Gastroesophageal sphincter (tissue), 4 donors: ENCODE measurements around the gene EMP1. TPM values are rescaled to one million over a fixed set of nuclear protein-coding genes. Genes with fewer than 3 reads are reported as not detected.

ENCODE experiments used
- ATAC-seq: fragments of 150-250 bp; one replicate; pipeline ENCODE4 v1.9.1; 2016; ENCODE audit warnings: mild to moderate bottlenecking, moderate library complexity
- H3K27ac ChIP-seq, 4 donors: fragments of 200-600 bp; sonication (generic) in 3 of 4; 1 replicate in 3 of 4; 2 replicates in 1 of 4; pipeline ENCODE4 v1.5.1; 2016 to 2019
- H3K27me3 ChIP-seq: fragments of 200-600 bp; sonication (generic); one replicate; pipeline ENCODE4 v1.5.1; 2019
- H3K36me3 ChIP-seq, 2 donors: fragments of 200-600 bp; sonication (generic); one replicate each; pipeline ENCODE4 v1.5.1; 2019; ENCODE audit warnings: control low read depth in 1 of 2
- H3K4me1 ChIP-seq, 3 donors: fragments of 200-600 bp; sonication (generic); 1 replicate in 2 of 3; 2 replicates in 1 of 3; pipeline ENCODE4 v1.5.1; 2016 to 2019; ENCODE audit warnings: control low read depth in 2 of 3
- H3K4me3 ChIP-seq, 2 donors: fragments of 200-600 bp; sonication (generic); one replicate each; pipeline ENCODE4 v1.5.1; 2019; ENCODE audit warnings: mild to moderate bottlenecking in 1 of 2, moderate library complexity in 1 of 2
- H3K9me3 ChIP-seq, 3 donors: fragments of 200-600 bp; sonication (generic); one replicate each; pipeline ENCODE4 v1.5.1; 2017 to 2019; ENCODE audit warnings: control low read depth in 2 of 3
- EP300 ChIP-seq: sonication (generic); formaldehyde crosslinking; IDR thresholded peaks from one replicate; pipeline ENCODE4 v1.6.1; 2017; ENCODE audit warnings: antibody characterized with exemption, mild to moderate bottlenecking
- POLR2AphosphoS5 ChIP-seq: sonication (generic); formaldehyde crosslinking; IDR thresholded peaks from one replicate; pipeline ENCODE4 v1.6.1; 2017; ENCODE audit warnings: antibody characterized with exemption
- WGBS, 2 donors: methylation state at CpG; one replicate each; pipeline ENCODE4 v1.1.5; 2018; ENCODE audit warnings: low coverage in 1 of 2; 5-methylcytosine and 5-hydroxymethylcytosine counted together
- total RNA-seq, 4 donors: library from RNA; depleted of rRNA; stranded (reverse); fragments of >200 nt; gene quantifications; one replicate each; pipeline ENCODE4 v1.1.0, GENCODE V29; 2016

The EMP1 gene
- total RNA-seq, 4 donors from 2014 or later, result 50.0 to 482 (median 331) TPM

- no peaks in the 10 kb centered on the region for H3K36me3 ChIP-seq
- ATAC-seq, result no peak
- H3K4me1 ChIP-seq, result no peaks in the 10 kb centered on the region
- WGBS, 2 donors, result 89 to 100% methylated on average over 1 to 5 of the region's 6 CpGs
- no peak overlapping the region for H3K4me3 ChIP-seq
- TF ChIP-seq EP300 (no peak), POLR2AphosphoS5 (no peak)
- H3K27ac ChIP-seq, result no peak overlapping the region
- H3K9me3 ChIP-seq, result no peaks in the 10 kb centered on the region
- H3K27me3 ChIP-seq, result peaks cover 8% of the 10 kb centered on the region
These were observed 72.1 kb downstream of the EMP1 start for GRCh38 chr12:13268581-13268980.

Other genes with a start within 250 kb of the EMP1 start
- not detected for gene GPRC5D, start 244.6 kb upstream of the EMP1 start, total RNA-seq
- gene HEBP1, start 196.5 kb upstream of the EMP1 start, total RNA-seq, result 10 to 100 TPM; 33.8 to 47.5 (median 41.9) TPM
- gene FAM234B, start 152.3 kb upstream of the EMP1 start, total RNA-seq, result 1 to 10 TPM; 4.7 to 6.5 (median 5.5) TPM
- gene GSG1, start 93.1 kb upstream of the EMP1 start, total RNA-seq, result not detected